Endothelial cell of umbilical vein (primary cell): ENCODE results near the gene ZC3H6. TPM values are rescaled to one million over a fixed set of nuclear protein-coding genes. Genes with fewer than 3 reads are reported as not detected.

Source experiments
- BruUV-seq: library from RNA; stranded (reverse); fragments of 400-500 nt; replicated peaks from 2 replicates; lab custom pipeline; 2021; lab: Mats Ljungman, UMichigan
- CTCF ChIA-PET: fragments of 300-600, 350-600 bp; sonication (Branson Sonifier 250); formaldehyde crosslinking; loops from one replicate; lab custom pipeline; 2021; ENCODE audit warnings: antibody characterized with exemption, inconsistent platforms; lab: Charles Lee
- POLR2A ChIA-PET: fragments of 300-600, 350-600 bp; sonication (Branson Sonifier 250); formaldehyde crosslinking; loops from one replicate; lab custom pipeline; 2021; ENCODE audit warnings: antibody characterized with exemption, inconsistent platforms; lab: Charles Lee
- DNase-seq: peaks from one replicate; pipeline ENCODE4 v3.0.0-alpha.2; 2011; ENCODE audit warnings: low read depth, low spot score
- FAIRE-seq: peaks from 2 replicates; lab custom pipeline; 2011; peaks lifted over from hg19 to GRCh38; lab: Jason Lieb, UNC
- H2AFZ ChIP-seq: 2 replicates; pipeline ENCODE4 v1.6.0; 2012; ENCODE audit warnings: low read depth, low read length, control low read depth, inconsistent platforms
- H3K27ac ChIP-seq: 2 replicates; pipeline ENCODE4 v1.5.1; 2011; ENCODE audit warnings: low read depth, mild to moderate bottlenecking, control low read depth, low read length, moderate library complexity; ENCODE audit not compliant: insufficient read depth
- H3K27me3 ChIP-seq, 2 experiments: 2 replicates each; pipeline versions ENCODE4 v1.6.0 to v1.6.1; 2011; ENCODE audit warnings: low read length in 2 of 2, mixed read lengths in 1 of 2; ENCODE audit not compliant: control insufficient read depth in 2 of 2, insufficient read depth in 2 of 2
- H3K36me3 ChIP-seq, 2 experiments: 2 replicates in 1 of 2; 3 replicates in 1 of 2; pipeline ENCODE4 v1.5.1; 2011; ENCODE audit warnings: low read length in 2 of 2, mild to moderate bottlenecking in 1 of 2, moderate library complexity in 1 of 2; ENCODE audit not compliant: control insufficient read depth in 2 of 2, insufficient read depth in 2 of 2; ENCODE audit errors: extremely low read depth in 1 of 2
- H3K4me1 ChIP-seq: 3 replicates; pipeline ENCODE4 v1.5.1; 2011; ENCODE audit warnings: mild to moderate bottlenecking, low read length; ENCODE audit not compliant: control insufficient read depth, insufficient read depth; ENCODE audit errors: extremely low read depth
- H3K4me2 ChIP-seq: 2 replicates; pipeline ENCODE4 v1.6.1; 2011; ENCODE audit warnings: low read length, control low read depth, mixed read lengths; ENCODE audit not compliant: insufficient read depth
- H3K4me3 ChIP-seq, 3 experiments: fragments of 200-600 bp in 1 of 3; sonication (generic), shearing (Covaris generic) in 1 of 3; replicated peaks in 1 of 3; 2 replicates each; pipeline ENCODE4 v1.5.1; 2011 to 2016; ENCODE audit warnings: control low read depth in 3 of 3, low read length in 3 of 3, mild to moderate bottlenecking in 2 of 3, inconsistent platforms in 1 of 3, low read depth in 1 of 3, moderate library complexity in 1 of 3; ENCODE audit not compliant: insufficient read depth in 1 of 3
- H3K79me2 ChIP-seq: 2 replicates; pipeline ENCODE4 v1.6.0; 2012; ENCODE audit warnings: low read length, inconsistent platforms; ENCODE audit not compliant: control insufficient read depth, insufficient read depth
- H3K9ac ChIP-seq: replicated peaks from 2 replicates; pipeline ENCODE3; 2011; ENCODE audit warnings: low read length, control low read depth; ENCODE audit not compliant: insufficient read depth; ENCODE audit errors: extremely low read depth
- H3K9me1 ChIP-seq: replicated peaks from 3 replicates; pipeline ENCODE4 v1.6.0; 2011; ENCODE audit warnings: mild to moderate bottlenecking, low read length; ENCODE audit not compliant: control insufficient read depth, insufficient read depth; ENCODE audit errors: extremely low read depth
- H3K9me3 ChIP-seq: replicated peaks from 2 replicates; pipeline ENCODE4 v1.5.1; 2012; ENCODE audit warnings: low read length, inconsistent platforms; ENCODE audit not compliant: control insufficient read depth, insufficient read depth
- H4K20me1 ChIP-seq: replicated peaks from 2 replicates; pipeline ENCODE3; 2011; ENCODE audit warnings: mild to moderate bottlenecking, low read length; ENCODE audit not compliant: control insufficient read depth, insufficient read depth; ENCODE audit errors: extremely low read depth
- EZH2 ChIP-seq: IDR thresholded peaks from 2 replicates; pipeline ENCODE4 v1.6.1; 2012; ENCODE audit warnings: borderline replicate concordance, low read depth, mild to moderate bottlenecking, moderate library complexity, low read length, inconsistent platforms; ENCODE audit not compliant: severe bottlenecking
- FOS ChIP-seq: IDR thresholded peaks from 2 replicates; pipeline ENCODE4 v1.6.1; 2011; ENCODE audit warnings: mild to moderate bottlenecking, low read length, moderate library complexity, borderline replicate concordance; ENCODE audit not compliant: insufficient read depth
- GATA2 ChIP-seq: IDR thresholded peaks from 2 replicates; pipeline ENCODE4 v1.7.0; 2011; ENCODE audit warnings: low read depth, mild to moderate bottlenecking, moderate library complexity, mixed read lengths, low read length; ENCODE audit not compliant: insufficient read length, insufficient read depth
- JUN ChIP-seq: IDR thresholded peaks from 2 replicates; pipeline ENCODE4 v1.6.1; 2011; ENCODE audit warnings: borderline replicate concordance, low read depth; ENCODE audit not compliant: insufficient read length, insufficient read depth
- MYC ChIP-seq: IDR thresholded peaks from one replicate; pipeline ENCODE4 v1.6.1; 2011; ENCODE audit warnings: mild to moderate bottlenecking, low read depth, low read length
- POLR2A ChIP-seq: IDR thresholded peaks from 2 replicates; pipeline ENCODE4 v1.6.1; 2012; ENCODE audit warnings: low read depth, mild to moderate bottlenecking, control low read depth, low read length
- POLR2AphosphoS5 ChIP-seq: IDR thresholded peaks from 2 replicates; pipeline ENCODE4 v1.6.1; 2012; ENCODE audit warnings: low read depth, mild to moderate bottlenecking, control low read depth, low read length, moderate library complexity; ENCODE audit not compliant: insufficient read depth
- dilution Hi-C: fragments of 300-500 bp; cut with MboI; formaldehyde crosslinking; loops from one replicate; pipeline ENCODE4 v1.15.0; 2019; ENCODE audit warnings: low sequenced_read_pairs; ENCODE audit not compliant: extremely low pct_ligation_motif_present
- intact Hi-C: fragments of 100-400 bp; cut with micrococcal nuclease; formaldehyde crosslinking; loops from one replicate; pipeline ENCODE4 v1.10.0; 2022
- polyA plus RNA-seq, 4 experiments: library from polyadenylated mRNA; depleted of rRNA in 3 of 4; stranded (reverse) in 3 of 4; unstranded in 1 of 4; fragments of >200 nt; gene quantifications; 2 replicates each; pipeline versions ENCODE4 v1.2.1 to v1.2.3, GENCODE V29; 2011 to 2012; ENCODE audit warnings: missing spikeins in 1 of 4
- total RNA-seq: library from RNA; stranded (reverse); gene quantifications from 2 replicates; pipeline ENCODE4 v1.2.3, GENCODE V29; 2021
- TF ChIP-seq, protein P1 (sequence below), 2 donors: IDR thresholded peaks; 1 replicate in 1 of 2; 2 replicates in 1 of 2; pipeline ENCODE4 v1.5.1; 2011; ENCODE audit warnings: low read length in 2 of 2, mild to moderate bottlenecking in 2 of 2, moderate library complexity in 2 of 2, control low read depth in 1 of 2, inconsistent platforms in 1 of 2, low read depth in 1 of 2; ENCODE audit not compliant: insufficient read depth in 1 of 2; ENCODE audit errors: extremely low read depth in 1 of 2
- TF ChIP-seq, protein P2 (sequence below): IDR thresholded peaks from 2 replicates; pipeline ENCODE4 v1.6.1; 2011; ENCODE audit not compliant: insufficient read depth, insufficient read length

The ZC3H6 gene
- total and polyA plus RNA-seq, 2 donors (not counting 3 experiments of a cell fraction or from before 2014, with no cell fraction given) = 0.46 to 3.0 TPM

DNA sequence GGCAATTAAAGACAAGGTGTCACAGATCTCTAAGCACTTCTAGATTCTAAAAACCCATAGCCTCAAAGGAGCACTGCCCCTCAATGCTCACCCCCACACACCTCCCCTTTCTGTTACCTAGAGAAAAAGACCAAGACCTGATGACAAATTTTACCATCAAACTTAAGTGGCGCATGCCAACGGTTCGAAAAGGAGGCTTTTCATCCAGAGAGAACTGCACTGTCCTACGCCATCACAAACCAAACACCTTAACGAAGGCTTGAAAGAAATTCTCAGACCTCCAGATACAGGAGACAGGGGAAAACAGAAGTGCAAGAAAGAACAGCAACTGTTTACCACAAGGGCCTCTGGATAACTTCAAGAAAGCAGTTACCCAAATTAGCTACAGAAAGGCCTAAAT is 2.0 kb upstream of the ZC3H6 start:
- H3K4me3 ChIP-seq = no peak overlapping the region
- TF ChIP-seq GATA2 (no peak), EZH2 (no peak), POLR2AphosphoS5 (no peak), MYC (no peak), FOS (no peak), POLR2A (no peak), JUN (no peak)
- TF ChIP-seq, protein P1, sequence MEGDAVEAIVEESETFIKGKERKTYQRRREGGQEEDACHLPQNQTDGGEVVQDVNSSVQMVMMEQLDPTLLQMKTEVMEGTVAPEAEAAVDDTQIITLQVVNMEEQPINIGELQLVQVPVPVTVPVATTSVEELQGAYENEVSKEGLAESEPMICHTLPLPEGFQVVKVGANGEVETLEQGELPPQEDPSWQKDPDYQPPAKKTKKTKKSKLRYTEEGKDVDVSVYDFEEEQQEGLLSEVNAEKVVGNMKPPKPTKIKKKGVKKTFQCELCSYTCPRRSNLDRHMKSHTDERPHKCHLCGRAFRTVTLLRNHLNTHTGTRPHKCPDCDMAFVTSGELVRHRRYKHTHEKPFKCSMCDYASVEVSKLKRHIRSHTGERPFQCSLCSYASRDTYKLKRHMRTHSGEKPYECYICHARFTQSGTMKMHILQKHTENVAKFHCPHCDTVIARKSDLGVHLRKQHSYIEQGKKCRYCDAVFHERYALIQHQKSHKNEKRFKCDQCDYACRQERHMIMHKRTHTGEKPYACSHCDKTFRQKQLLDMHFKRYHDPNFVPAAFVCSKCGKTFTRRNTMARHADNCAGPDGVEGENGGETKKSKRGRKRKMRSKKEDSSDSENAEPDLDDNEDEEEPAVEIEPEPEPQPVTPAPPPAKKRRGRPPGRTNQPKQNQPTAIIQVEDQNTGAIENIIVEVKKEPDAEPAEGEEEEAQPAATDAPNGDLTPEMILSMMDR (IDR thresholded peaks at IDR 0.05; ENCODE audit: extremely low read depth in 1 of 2, insufficient read depth in 1 of 2, low read depth in 1 of 2, low read length in 2 of 2) = no peak
- TF ChIP-seq, protein P2, sequence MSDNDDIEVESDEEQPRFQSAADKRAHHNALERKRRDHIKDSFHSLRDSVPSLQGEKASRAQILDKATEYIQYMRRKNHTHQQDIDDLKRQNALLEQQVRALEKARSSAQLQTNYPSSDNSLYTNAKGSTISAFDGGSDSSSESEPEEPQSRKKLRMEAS = no peak
- H3K9me3 ChIP-seq = no peaks in the 10 kb centered on the region
- H3K9me1 ChIP-seq = no peaks in the 10 kb centered on the region
- H3K4me1 ChIP-seq = peaks cover 9% of the 10 kb centered on the region
- no peak overlapping the region for H2AFZ ChIP-seq
- intact Hi-C loops (no loop called here), dilution Hi-C loops (no loop called here)
- no peak overlapping the region for H3K4me2 ChIP-seq
- no peaks in the 10 kb centered on the region for H4K20me1 ChIP-seq
- ChIA-PET CTCF (interaction anchor here (1.3 kb wide), 1 partner anchor 13 kb away, joined by 3 read pairs; no protein-coding TSS in a partner anchor), POLR2A (no interaction called here)
- no peaks in the 10 kb centered on the region for H3K27me3 ChIP-seq
- no TSS peak for BruUV-seq
- no peaks in the 10 kb centered on the region for H3K36me3 ChIP-seq
- H3K79me2 ChIP-seq = no peaks in the 10 kb centered on the region
- no peak overlapping the region for H3K27ac ChIP-seq
- H3K9ac ChIP-seq = no peak overlapping the region
- FAIRE-seq (no peak), DNase-seq (no peak)
